Prostate gland (tissue), 2 donors: ENCODE measurements around the gene TAS2R60. TPM values are rescaled to one million over a fixed set of nuclear protein-coding genes. Genes with fewer than 3 reads are reported as not detected.

ENCODE experiments used
- DNase-seq: peaks from one replicate; pipeline ENCODE4 v3.0.0-alpha.2; 2019; ENCODE audit warnings: low spot score
- H3K27ac ChIP-seq, 2 donors: fragments of 200-600 bp; sonication (generic); 2 replicates each; pipeline ENCODE4 v1.5.1; 2017 to 2019
- H3K27me3 ChIP-seq: fragments of 200-600 bp; sonication (generic); replicated peaks from 2 replicates; pipeline ENCODE4 v1.5.1; 2019; ENCODE audit not compliant: insufficient read depth
- H3K36me3 ChIP-seq, 2 donors: fragments of 200-600 bp; sonication (generic); 1 replicate in 1 of 2; 2 replicates in 1 of 2; pipeline versions ENCODE4 v1.5.1 to v1.8.1; 2017 to 2019
- H3K4me1 ChIP-seq: fragments of 200-600 bp; sonication (generic); replicated peaks from 2 replicates; pipeline ENCODE4 v1.5.1; 2019
- H3K4me3 ChIP-seq, 2 donors: fragments of 200-600 bp; sonication (generic); 2 replicates each; pipeline ENCODE4 v1.5.1; 2017 to 2019
- H3K9me3 ChIP-seq: fragments of 200-600 bp; sonication (generic); 2 replicates; pipeline ENCODE4 v1.5.1; 2017
- CTCF ChIP-seq, 4 experiments: fragments of 200-600 bp in 2 of 4; fragments of 450-650 bp in 2 of 4; sonication (generic) in 2 of 4; IDR thresholded peaks; 1 replicate in 3 of 4; 2 replicates in 1 of 4; pipeline ENCODE4 v1.5.1; 2016 to 2019; ENCODE audit warnings: antibody characterized with exemption in 4 of 4, mild to moderate bottlenecking in 2 of 4, moderate library complexity in 2 of 4
- POLR2A ChIP-seq: fragments of 450-650 bp; IDR thresholded peaks from one replicate; pipeline ENCODE4 v1.6.1; 2016; ENCODE audit warnings: antibody characterized with exemption, mild to moderate bottlenecking
- POLR2AphosphoS5 ChIP-seq: sonication (generic); formaldehyde crosslinking; IDR thresholded peaks from one replicate; pipeline ENCODE4 v1.6.1; 2017; ENCODE audit warnings: antibody characterized with exemption
- whole genome bisulfite sequencing: methylation state at CpG from one replicate; pipeline ENCODE4 v1.1.5; 2018; 5-methylcytosine and 5-hydroxymethylcytosine counted together
- intact Hi-C: fragments of 100-400 bp; cut with DNase I; formaldehyde crosslinking; loops from one replicate; pipeline ENCODE4 v1.14.2; 2022
- total RNA-seq, 2 donors: library from RNA; depleted of rRNA; stranded (reverse); fragments of >200 nt; gene quantifications; one replicate each; pipeline ENCODE4 v1.1.0, GENCODE V29; 2016

Gene TAS2R60
- total RNA-seq, 2 donors from 2014 or later, result not detected

- 83% methylated on average over 7 of the region's 7 CpGs for WGBS
- no peak for TF ChIP-seq POLR2A
- TF ChIP-seq POLR2AphosphoS5, result no peak
- no peaks in the 10 kb centered on the region for H3K27me3 ChIP-seq
- no peak for DNase-seq
- H3K4me1 ChIP-seq, result no peaks in the 10 kb centered on the region
- no peak overlapping the region for H3K4me3 ChIP-seq
- no peaks in the 10 kb centered on the region for H3K9me3 ChIP-seq
- no peak overlapping the region for H3K27ac ChIP-seq
- intact Hi-C loops, result loop anchor here (10.0 kb wide), 1 partner anchor 541 kb away; the partner anchor contains the start of gene EPHB6
- no peaks in the 10 kb centered on the region for H3K36me3 ChIP-seq
These were observed 47.1 kb upstream of the TAS2R60 start for GRCh38 chr7:143396182-143396581.

- no peak overlapping the region for H3K27ac ChIP-seq
- 86% methylated on average over 28 of the region's 28 CpGs for WGBS
- TF ChIP-seq POLR2A, result no peak
- no peak for TF ChIP-seq CTCF (IDR thresholded peaks at IDR 0.05)
- TF ChIP-seq POLR2AphosphoS5, result no peak
- H3K36me3 ChIP-seq, result no peaks in the 10 kb centered on the region
- no peaks in the 10 kb centered on the region for H3K9me3 ChIP-seq
- intact Hi-C loops, result loop anchor here (10.0 kb wide), 1 partner anchor 542 kb away; the partner anchor contains the start of gene EPHB6
- DNase-seq, result no peak
- H3K27me3 ChIP-seq, result no peaks in the 10 kb centered on the region
- H3K4me1 ChIP-seq, result no peaks in the 10 kb centered on the region
- H3K4me3 ChIP-seq, result no peak overlapping the region
These were observed 46.4 kb upstream of the TAS2R60 start for GRCh38 chr7:143396625-143397556.

- H3K27me3 ChIP-seq, result no peaks in the 10 kb centered on the region
- H3K27ac ChIP-seq, result no peak overlapping the region
- WGBS, result 91% methylated on average over 16 of the region's 16 CpGs
- intact Hi-C loops, result loop anchor here (10.0 kb wide), 1 partner anchor 543 kb away; the partner anchor contains the start of gene EPHB6
- TF ChIP-seq POLR2AphosphoS5, result no peak
- no peak for TF ChIP-seq POLR2A
- TF ChIP-seq CTCF (IDR thresholded peaks at IDR 0.05), result no peak
- DNase-seq, result no peak
- H3K9me3 ChIP-seq, result no peaks in the 10 kb centered on the region
- H3K4me3 ChIP-seq, result no peak overlapping the region
- H3K36me3 ChIP-seq, result no peaks in the 10 kb centered on the region
- H3K4me1 ChIP-seq, result no peaks in the 10 kb centered on the region
These were observed 45.3 kb upstream of the TAS2R60 start for GRCh38 chr7:143397710-143398530.

GRCh38 chr7:143398616-143399015, 44.6 kb upstream of the TAS2R60 start:
- Histone ChIP-seq H3K4me1 (no peaks in the 10 kb centered on the region), H3K4me3 (no peak overlapping the region), H3K27ac (no peak overlapping the region), H3K27me3 (no peaks in the 10 kb centered on the region), H3K36me3 (no peaks in the 10 kb centered on the region), H3K9me3 (no peaks in the 10 kb centered on the region)
- intact Hi-C loops, result loop anchor here (10.0 kb wide), 1 partner anchor 544 kb away; the partner anchor contains the start of gene EPHB6
- TF ChIP-seq CTCF (IDR thresholded peaks at IDR 0.05) (no peak), POLR2AphosphoS5 (no peak), POLR2A (no peak)
- no peak for DNase-seq
- WGBS, result 97% methylated on average over 14 of the region's 14 CpGs

GRCh38 chr7:143399151-143399550, 44.1 kb upstream of the TAS2R60 start:
- no peak for TF ChIP-seq POLR2AphosphoS5
- TF ChIP-seq POLR2A, result no peak
- TF ChIP-seq CTCF (IDR thresholded peaks at IDR 0.05), result no peak
- intact Hi-C loops, result loop anchor here (10.0 kb wide), 1 partner anchor 544 kb away; the partner anchor contains the start of gene EPHB6
- H3K9me3 ChIP-seq, result no peaks in the 10 kb centered on the region
- H3K36me3 ChIP-seq, result no peaks in the 10 kb centered on the region
- no peak for DNase-seq
- H3K27ac ChIP-seq, result no peak overlapping the region
- no peaks in the 10 kb centered on the region for H3K27me3 ChIP-seq
- H3K4me3 ChIP-seq, result no peak overlapping the region
- 88% methylated on average over 8 of the region's 8 CpGs for WGBS
- no peaks in the 10 kb centered on the region for H3K4me1 ChIP-seq
